Measurements from ENCODE around the gene WNT8A.

DNA sequence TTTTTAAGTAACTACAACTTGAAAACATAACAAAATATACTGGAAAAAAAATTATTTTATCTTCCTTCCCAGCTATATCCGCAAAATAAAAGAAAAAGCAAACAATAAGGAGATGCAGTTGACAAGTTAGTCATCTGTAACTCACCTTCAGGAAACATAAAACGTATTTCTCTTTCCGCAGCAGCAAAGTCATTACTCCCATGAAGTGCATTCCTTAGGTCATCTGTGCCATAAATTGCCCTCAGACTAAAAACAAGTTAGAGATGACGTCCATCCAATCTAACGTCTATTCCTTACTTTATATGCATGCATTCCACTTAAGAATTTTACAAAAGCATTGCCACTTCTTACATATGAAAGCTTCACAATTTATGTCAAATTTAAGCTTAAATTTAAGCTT is 44.5 kb downstream of the WNT8A start:
- TF ChIP-seq CTCF (IDR thresholded peaks at IDR 0.05) (no peak), POLR2A (IDR thresholded peaks at IDR 0.05) (no peak), EP300 (IDR thresholded peaks at IDR 0.05) (no peak)

All from suprapubic skin (tissue), 3 donors.